GM23248 (cell line): Measurements from ENCODE around the gene XPO6.

Experiments
- EZH2 ChIP-seq: fragments of 200-600 bp; sonication (generic); IDR thresholded peaks from 2 replicates; pipeline ENCODE4 v1.6.1; 2018; ENCODE audit warnings: antibody characterized with exemption, mild to moderate bottlenecking; ENCODE audit not compliant: insufficient read depth, poor library complexity, severe bottlenecking
- EZH2phosphoT487 ChIP-seq: fragments of 200-600 bp; sonication (generic); IDR thresholded peaks from 2 replicates; pipeline ENCODE4 v1.6.1; 2018; ENCODE audit warnings: antibody characterized with exemption, moderate library complexity, mild to moderate bottlenecking, low read depth; ENCODE audit not compliant: insufficient read depth

DNA sequence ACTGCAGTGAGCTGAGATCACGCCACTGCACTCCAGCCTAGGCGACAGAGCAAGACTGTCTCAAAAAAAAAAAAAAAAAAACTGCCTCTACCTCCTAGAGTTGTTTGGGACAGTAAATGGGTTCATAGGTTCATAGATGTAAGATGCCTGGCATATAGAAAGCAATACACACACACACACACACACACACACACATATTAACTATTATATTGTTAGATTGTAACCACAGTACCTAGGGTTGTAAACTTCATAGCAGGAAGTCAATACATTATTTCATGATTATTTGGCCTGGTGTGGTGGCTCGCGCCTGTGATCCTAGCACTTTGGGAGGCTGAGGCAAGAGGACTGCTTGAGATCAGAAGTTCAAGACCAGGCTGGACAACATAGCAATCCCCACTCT lies 5.8 kb downstream of the XPO6 start:
- TF ChIP-seq EZH2phosphoT487 (no peak), EZH2 (no peak)
